ENCODE results near the gene SLC39A7.

SLC39A7 gene

GRCh38 chr6:33200219-33201146 is at the start of gene SLC39A7, which contains the start of gene RXRB:
SLC39A7 (plus strand) TSS chr6:33200867; CDS start chr6:33201246, 379 bp downstream.
RXRB (minus strand) TSS chr6:33200665; CDS start chr6:33200476, 189 bp downstream.
- H3K4me3 ChIP-seq, result peak within 1 kb of the TSS; percentile 80 to 95
- peaks cover 0 to 70% (median 56%) of the 10 kb centered on the region in 4 donors for H3K4me1 ChIP-seq
- H3K36me3 ChIP-seq, result peaks cover 28 to 48% (median 38%) of the 10 kb centered on the region in 3 donors
- no peaks in the 10 kb centered on the region for H3K27me3 ChIP-seq
- intact Hi-C loops (cut with DNase I; ENCODE audit: low total_unique reads), result loop anchor here (5.0 kb wide), 1 partner anchor 303 kb away; no protein-coding TSS in a partner anchor
- H3K9me3 ChIP-seq, result no peaks in the 10 kb centered on the region
- peak in 1 of 2 experiments; percentile 7 for TF ChIP-seq CTCF (IDR thresholded peaks at IDR 0.05)
- peak within 1 kb of the TSS; percentile 93 to 94 for H3K27ac ChIP-seq
- peak; percentile 100 for DNase-seq

- Histone ChIP-seq H3K4me3 (no peak overlapping the region), H3K36me3 (no peaks in the 10 kb centered on the region), H3K4me1 (no peaks in the 10 kb centered on the region), H3K27ac (no peak overlapping the region), H3K27me3 (peaks cover 0 to 38% of the 10 kb centered on the region in 2 donors), H3K9me3 (peaks cover 0 to 9% (median 7%) of the 10 kb centered on the region in 3 donors)
- no peak for DNase-seq
- TF ChIP-seq CTCF (IDR thresholded peaks at IDR 0.05), result no peak
- intact Hi-C loops (cut with DNase I; ENCODE audit: low total_unique reads), result no loop called here
Observed at GRCh38 chr6:33151050-33151449, 49.6 kb upstream of the SLC39A7 start.

GRCh38 chr6:33154349-33154748 is 46.3 kb upstream of the SLC39A7 start:
- peaks cover 0 to 9% (median 7%) of the 10 kb centered on the region in 3 donors for H3K9me3 ChIP-seq
- TF ChIP-seq CTCF (IDR thresholded peaks at IDR 0.05), result no peak
- no peaks in the 10 kb centered on the region for H3K36me3 ChIP-seq
- H3K4me1 ChIP-seq, result no peaks in the 10 kb centered on the region
- intact Hi-C loops (cut with DNase I; ENCODE audit: low total_unique reads), result no loop called here
- peaks cover 0 to 24% of the 10 kb centered on the region in 2 donors for H3K27me3 ChIP-seq
- no peak for DNase-seq
- no peak overlapping the region for H3K4me3 ChIP-seq
- H3K27ac ChIP-seq, result no peak overlapping the region

- Histone ChIP-seq H3K36me3 (no peaks in the 10 kb centered on the region), H3K27ac (no peak overlapping the region)
- intact Hi-C loops (cut with DNase I; ENCODE audit: low total_unique reads), result no loop called here
Observed at GRCh38 chr6:33156561-33156960, 44.1 kb upstream of the SLC39A7 start.

GRCh38 chr6:33156964-33157363 is 43.7 kb upstream of the SLC39A7 start:
- no peak for DNase-seq
- Histone ChIP-seq H3K27ac (no peak overlapping the region), H3K9me3 (peaks cover 0 to 5% (median 3%) of the 10 kb centered on the region in 3 donors), H3K4me1 (peaks cover 0 to 17% (median 13%) of the 10 kb centered on the region in 4 donors), H3K27me3 (peaks cover 0 to 6% of the 10 kb centered on the region in 2 donors), H3K36me3 (no peaks in the 10 kb centered on the region), H3K4me3 (no peak overlapping the region)
- no peak for TF ChIP-seq CTCF (IDR thresholded peaks at IDR 0.05)
- intact Hi-C loops (cut with DNase I; ENCODE audit: low total_unique reads), result no loop called here

More at GRCh38 chr6:33156561-33156960, 44.1 kb upstream of the SLC39A7 start:
- DNase-seq, result no peak
- peaks cover 0 to 6% of the 10 kb centered on the region in 2 donors for H3K27me3 ChIP-seq
- TF ChIP-seq CTCF (IDR thresholded peaks at IDR 0.05), result no peak
- H3K4me3 ChIP-seq, result no peak overlapping the region
- H3K4me1 ChIP-seq, result peaks cover 0 to 13% (median 9%) of the 10 kb centered on the region in 4 donors
- H3K9me3 ChIP-seq, result peaks cover 0 to 7% (median 7%) of the 10 kb centered on the region in 3 donors
